Stomach (tissue), 4 donors: ENCODE measurements around the gene TAS2R41.

Source experiments
- CTCF ChIP-seq, 7 experiments: fragments of 450-650 bp in 4 of 7; fragments of 200-600 bp in 3 of 7; sonication (generic) in 3 of 7; IDR thresholded peaks; one replicate each; pipeline ENCODE4 v1.5.1; 2016 to 2019; ENCODE audit warnings: antibody characterized with exemption in 7 of 7, control low read depth in 2 of 7, mild to moderate bottlenecking in 1 of 7
- EP300 ChIP-seq: sonication (generic); formaldehyde crosslinking; IDR thresholded peaks from one replicate; pipeline ENCODE4 v1.6.1; 2017; ENCODE audit warnings: antibody characterized with exemption
- POLR2A ChIP-seq, 4 donors: fragments of 450-650 bp; IDR thresholded peaks; one replicate each; pipeline ENCODE4 v1.6.1; 2016; ENCODE audit warnings: antibody characterized with exemption in 4 of 4, control low read depth in 2 of 4, mild to moderate bottlenecking in 1 of 4, moderate library complexity in 1 of 4
- POLR2AphosphoS5 ChIP-seq, 3 donors: sonication (generic); formaldehyde crosslinking; IDR thresholded peaks; one replicate each; pipeline ENCODE4 v1.6.1; 2016; ENCODE audit warnings: antibody characterized with exemption in 3 of 3

DNA sequence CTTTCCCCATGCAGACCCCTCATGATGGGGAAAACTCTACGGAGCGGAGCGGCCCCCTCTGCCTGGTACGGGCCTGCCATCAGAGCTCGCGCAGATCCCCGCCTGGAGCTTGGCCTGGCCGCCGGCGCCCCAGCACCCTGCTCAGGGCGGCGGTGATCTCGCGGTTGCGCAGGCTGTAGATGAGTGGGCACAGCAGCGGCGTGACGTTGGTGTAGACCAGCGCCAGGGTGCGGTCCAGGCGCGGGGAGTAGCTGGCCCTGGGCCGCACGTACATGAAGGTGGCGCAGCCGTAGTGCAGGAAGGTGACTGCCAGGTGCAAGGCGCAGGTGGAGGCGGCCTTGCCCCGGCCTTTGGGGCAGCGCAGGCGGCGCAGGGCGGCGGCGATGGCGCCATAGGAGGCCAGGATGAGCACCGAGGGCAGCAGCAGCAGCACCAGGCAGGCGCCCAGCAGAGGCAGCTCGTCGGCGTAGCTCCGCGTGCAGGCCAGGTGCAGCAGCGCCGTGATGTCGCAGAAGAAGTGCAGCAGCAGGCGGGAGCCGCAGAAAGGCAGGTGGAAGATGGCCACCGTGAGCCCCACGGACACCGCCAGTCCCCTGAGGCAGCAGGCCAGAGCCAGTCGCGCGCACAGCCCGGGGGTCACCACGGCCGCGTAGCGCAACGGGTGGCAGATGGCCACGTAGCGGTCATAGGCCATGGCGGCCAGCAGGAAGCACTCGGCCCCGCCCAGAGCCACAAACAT, 33.4 kb downstream of the TAS2R41 start:
- no peak for TF ChIP-seq CTCF (IDR thresholded peaks at IDR 0.05)
- no peak for TF ChIP-seq POLR2A (IDR thresholded peaks at IDR 0.05)
- TF ChIP-seq POLR2AphosphoS5 (IDR thresholded peaks at IDR 0.05): no peak
- TF ChIP-seq EP300: no peak
